Astrocyte of the cerebellum (primary cell): ENCODE data around the gene SMARCAL1.
A peak's percentile ranks its signal among the peaks of the same experiment; 100 is the strongest.

Experiments
- DNase-seq: peaks from one replicate; pipeline ENCODE4 v3.0.0-alpha.2; 2011; ENCODE audit warnings: low read depth
- H3K4me3 ChIP-seq: 2 replicates; pipeline ENCODE4 v1.5.1; 2011; ENCODE audit warnings: mild to moderate bottlenecking, low read depth, low read length, moderate library complexity
- in situ Hi-C: cut with HindIII; loops from 2 replicates; pipeline ENCODE4 v1.10.0; 2017; ENCODE audit warnings: low sequenced_read_pairs
- TF ChIP-seq, protein P1 (sequence below): IDR thresholded peaks from 2 replicates; pipeline ENCODE4 v1.5.1; 2012; ENCODE audit warnings: low read length, low read depth, moderate library complexity, mild to moderate bottlenecking; ENCODE audit errors: missing control alignments

The SMARCAL1 gene

GRCh38 chr2:216520112-216520511 is 107.8 kb downstream of the SMARCAL1 start:
- in situ Hi-C loops = loop anchor here (25.0 kb wide), 1 partner anchor 992 kb away; no protein-coding TSS in a partner anchor
- DNase-seq = peak; percentile 35
- no peak overlapping the region for H3K4me3 ChIP-seq
- TF ChIP-seq, protein P1, sequence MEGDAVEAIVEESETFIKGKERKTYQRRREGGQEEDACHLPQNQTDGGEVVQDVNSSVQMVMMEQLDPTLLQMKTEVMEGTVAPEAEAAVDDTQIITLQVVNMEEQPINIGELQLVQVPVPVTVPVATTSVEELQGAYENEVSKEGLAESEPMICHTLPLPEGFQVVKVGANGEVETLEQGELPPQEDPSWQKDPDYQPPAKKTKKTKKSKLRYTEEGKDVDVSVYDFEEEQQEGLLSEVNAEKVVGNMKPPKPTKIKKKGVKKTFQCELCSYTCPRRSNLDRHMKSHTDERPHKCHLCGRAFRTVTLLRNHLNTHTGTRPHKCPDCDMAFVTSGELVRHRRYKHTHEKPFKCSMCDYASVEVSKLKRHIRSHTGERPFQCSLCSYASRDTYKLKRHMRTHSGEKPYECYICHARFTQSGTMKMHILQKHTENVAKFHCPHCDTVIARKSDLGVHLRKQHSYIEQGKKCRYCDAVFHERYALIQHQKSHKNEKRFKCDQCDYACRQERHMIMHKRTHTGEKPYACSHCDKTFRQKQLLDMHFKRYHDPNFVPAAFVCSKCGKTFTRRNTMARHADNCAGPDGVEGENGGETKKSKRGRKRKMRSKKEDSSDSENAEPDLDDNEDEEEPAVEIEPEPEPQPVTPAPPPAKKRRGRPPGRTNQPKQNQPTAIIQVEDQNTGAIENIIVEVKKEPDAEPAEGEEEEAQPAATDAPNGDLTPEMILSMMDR = no peak

GRCh38 chr2:216522892-216523502 is 110.7 kb downstream of the SMARCAL1 start:
- no peak overlapping the region for H3K4me3 ChIP-seq
- in situ Hi-C loops = loop anchor here (25.0 kb wide), 1 partner anchor 989 kb away; no protein-coding TSS in a partner anchor
- DNase-seq = no peak
- TF ChIP-seq, protein P1 = no peak

- in situ Hi-C loops = no loop called here
- no peak overlapping the region for H3K4me3 ChIP-seq
- DNase-seq = no peak
- TF ChIP-seq, protein P1 = no peak
These were observed 113.7 kb downstream of the SMARCAL1 start for GRCh38 chr2:216525972-216526371.

DNA sequence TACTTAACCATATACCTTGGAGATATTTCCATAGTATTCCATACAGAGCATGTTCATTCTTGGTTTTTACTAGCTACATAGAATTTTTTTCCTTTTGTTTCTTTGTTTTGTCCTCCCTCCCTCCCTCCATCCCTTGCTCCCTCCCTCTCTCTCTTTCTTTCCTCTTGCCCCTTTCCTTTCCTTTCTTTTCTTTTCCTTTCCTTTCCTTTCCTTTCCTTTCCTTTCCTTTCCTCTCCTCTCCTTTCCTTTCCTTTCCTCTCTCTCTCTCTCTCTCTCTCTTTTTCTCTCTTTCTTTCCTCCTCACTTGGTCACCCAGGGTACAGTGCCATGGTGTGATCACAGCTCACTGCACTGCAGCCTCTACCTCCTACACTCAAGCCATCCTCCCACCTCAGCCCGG is 114.7 kb downstream of the SMARCAL1 start:
- TF ChIP-seq, protein P1 = no peak
- H3K4me3 ChIP-seq = no peak overlapping the region
- DNase-seq = no peak
- in situ Hi-C loops = no loop called here

DNA sequence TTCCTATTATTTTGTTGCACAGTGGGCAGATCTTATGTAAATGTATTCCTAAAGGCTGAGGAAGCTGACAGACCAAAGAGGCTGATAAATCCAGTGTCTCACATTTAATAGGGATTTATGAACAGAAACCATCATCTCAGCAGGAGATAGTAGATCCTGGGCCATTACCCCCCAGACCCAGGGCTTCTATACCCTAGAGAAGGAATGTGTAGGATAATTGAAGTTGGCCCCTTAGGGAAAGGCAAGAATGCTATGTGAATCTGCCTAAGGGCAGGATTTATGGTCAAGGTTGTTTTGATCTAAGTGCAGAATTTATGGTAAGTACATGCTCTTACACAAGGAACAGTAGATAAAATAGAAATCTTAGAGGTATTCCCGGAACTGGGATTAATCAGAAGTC is 115.3 kb downstream of the SMARCAL1 start:
- no peak for DNase-seq
- TF ChIP-seq, protein P1 = no peak
- no peak overlapping the region for H3K4me3 ChIP-seq
- in situ Hi-C loops = no loop called here

DNA sequence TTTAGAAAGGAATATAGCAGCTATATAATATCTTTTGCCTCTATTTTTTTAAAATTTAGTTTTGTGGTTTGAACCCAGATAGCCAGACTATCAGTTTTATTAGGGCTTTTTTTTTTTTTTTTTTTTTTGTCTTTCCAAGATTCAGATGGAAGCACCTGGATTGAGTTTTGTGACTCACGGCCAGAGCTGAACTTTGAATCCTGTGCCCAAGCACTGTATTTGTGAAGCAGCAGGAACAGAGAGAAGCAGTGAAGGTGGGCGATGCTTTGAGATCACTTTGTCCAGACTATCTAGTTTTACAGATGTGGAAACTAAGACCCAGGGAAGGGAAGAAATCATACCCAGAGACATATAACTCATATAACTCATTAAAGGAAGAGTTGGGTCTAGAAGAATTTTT is 120.3 kb downstream of the SMARCAL1 start:
- in situ Hi-C loops = no loop called here
- no peak for DNase-seq
- TF ChIP-seq, protein P1 = no peak

More for the DNA sequence above, 120.3 kb downstream of the SMARCAL1 start:
- H3K4me3 ChIP-seq = no peak overlapping the region
